T-helper 2 cell treated with Interferon-gamma antibody and Interleukin-4, amounts not matched to agents 5 μg/mL and 100 μg/mL, for 36 hours (primary cell): Measurements from ENCODE around the gene SLIT1.
A peak's percentile ranks its signal among the peaks of the same experiment; 100 is the strongest.

Source experiments
- DNase-seq: peaks from one replicate; pipeline ENCODE4 v3.0.0; 2021; ENCODE audit warnings: low spot score
- H3K27ac Mint-ChIP-seq: one replicate; pipeline ENCODE4 v1.8.0; 2021; ENCODE audit warnings: mild to moderate bottlenecking, mixed read lengths
- H3K27me3 Mint-ChIP-seq: one replicate; pipeline ENCODE4 v1.8.0; 2021; ENCODE audit warnings: low read depth, mixed read lengths
- H3K36me3 Mint-ChIP-seq: one replicate; pipeline ENCODE4 v1.8.0; 2021; ENCODE audit warnings: low read depth, mixed read lengths
- H3K4me1 Mint-ChIP-seq: one replicate; pipeline ENCODE4 v1.8.0; 2021; ENCODE audit warnings: low read depth, mixed read lengths
- H3K4me3 Mint-ChIP-seq: one replicate; pipeline ENCODE4 v1.8.0; 2022; ENCODE audit warnings: mild to moderate bottlenecking, moderate library complexity, mixed read lengths
- H3K9me3 Mint-ChIP-seq: one replicate; pipeline ENCODE4 v1.8.0; 2021; ENCODE audit warnings: mixed read lengths

The SLIT1 gene

DNA sequence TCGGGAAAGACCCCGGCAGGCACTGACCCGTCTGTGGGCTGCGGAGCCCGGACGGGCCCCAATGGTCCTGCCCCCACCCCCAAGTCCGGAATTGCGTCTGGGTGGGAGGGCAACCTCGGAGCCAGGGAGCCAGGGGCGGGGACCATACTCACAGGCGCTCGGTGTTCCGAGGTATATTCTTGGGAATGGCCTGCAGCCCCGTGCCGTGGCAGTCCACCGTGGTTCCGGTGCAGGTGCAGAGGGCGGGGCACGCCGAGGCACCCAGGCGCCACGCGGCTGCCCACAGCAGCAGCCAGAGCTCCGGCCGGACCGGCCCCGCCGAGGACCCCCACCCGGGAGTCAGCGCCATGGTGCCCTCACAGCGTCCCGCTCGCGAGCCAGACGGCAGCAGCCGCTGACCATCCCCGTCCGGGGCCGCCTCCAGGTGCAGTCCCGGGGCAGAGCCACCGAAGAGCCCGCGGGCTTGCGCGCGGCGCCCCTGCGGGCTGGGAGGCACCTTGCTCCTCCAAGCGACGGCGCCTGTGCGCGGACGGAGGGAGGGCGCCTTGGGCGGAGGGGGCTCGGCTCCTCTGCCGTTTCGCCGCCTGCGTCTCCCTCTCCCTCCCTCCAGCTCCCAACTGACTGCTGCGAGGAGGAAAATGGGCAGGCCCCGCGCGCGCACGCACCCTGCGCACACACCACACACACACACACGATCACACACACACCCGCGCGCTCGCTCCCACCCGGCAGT lies at the start of gene SLIT1:
SLIT1 (minus strand) TSS at position 634 of the 733 bp plus-strand sequence; CDS start at position 349, 285 bp downstream.
- Mint-ChIP-seq H3K9me3 (no peaks in the 10 kb centered on the region), H3K36me3 (no peaks in the 10 kb centered on the region), H3K4me1 (no peaks in the 10 kb centered on the region), H3K27me3 (peaks cover 72% of the 10 kb centered on the region), H3K27ac (no peak within 1 kb of the TSS), H3K4me3 (peak within 1 kb of the TSS; percentile 37)
- DNase-seq, result no peak

DNA sequence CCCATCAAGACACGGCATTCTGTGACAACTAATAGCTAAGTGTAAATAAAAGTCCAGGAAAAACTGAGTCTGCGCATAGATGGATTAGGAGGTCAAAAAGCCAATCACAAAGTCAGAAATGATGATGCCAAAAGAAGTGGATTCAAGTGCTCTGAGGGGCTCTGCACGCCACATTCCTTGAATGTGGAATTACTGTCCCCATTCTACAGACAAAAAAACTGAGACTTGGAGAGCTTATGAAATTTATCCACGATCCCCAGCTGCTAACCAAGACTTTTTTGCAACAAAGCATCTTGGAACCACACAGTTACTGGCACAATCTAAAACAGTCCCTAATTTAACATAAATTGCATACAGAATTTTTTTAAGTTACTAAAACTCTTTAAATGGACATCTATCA lies 49.6 kb upstream of the SLIT1 start:
- no peaks in the 10 kb centered on the region for H3K27me3 Mint-ChIP-seq
- H3K4me1 Mint-ChIP-seq, result peaks cover 2% of the 10 kb centered on the region
- no peak overlapping the region for H3K27ac Mint-ChIP-seq
- H3K9me3 Mint-ChIP-seq, result no peaks in the 10 kb centered on the region
- no peak overlapping the region for H3K4me3 Mint-ChIP-seq
- peaks cover 20% of the 10 kb centered on the region for H3K36me3 Mint-ChIP-seq
- DNase-seq, result no peak

GRCh38 chr10:97234400-97234799 lies 48.6 kb upstream of the SLIT1 start:
- no peak overlapping the region for H3K27ac Mint-ChIP-seq

GRCh38 chr10:97230146-97230545 lies 44.4 kb upstream of the SLIT1 start:
- H3K4me3 Mint-ChIP-seq, result no peak overlapping the region
- H3K27me3 Mint-ChIP-seq, result no peaks in the 10 kb centered on the region
- peaks cover 47% of the 10 kb centered on the region for H3K36me3 Mint-ChIP-seq
- peaks cover 2% of the 10 kb centered on the region for H3K4me1 Mint-ChIP-seq
- no peak for DNase-seq
- no peak overlapping the region for H3K27ac Mint-ChIP-seq
- H3K9me3 Mint-ChIP-seq, result no peaks in the 10 kb centered on the region

More at GRCh38 chr10:97234400-97234799, 48.6 kb upstream of the SLIT1 start:
- H3K27me3 Mint-ChIP-seq, result no peaks in the 10 kb centered on the region
- H3K4me3 Mint-ChIP-seq, result no peak overlapping the region
- H3K4me1 Mint-ChIP-seq, result peaks cover 2% of the 10 kb centered on the region
- no peak for DNase-seq
- no peaks in the 10 kb centered on the region for H3K9me3 Mint-ChIP-seq
- peaks cover 27% of the 10 kb centered on the region for H3K36me3 Mint-ChIP-seq

- Mint-ChIP-seq H3K36me3 (peaks cover 45% of the 10 kb centered on the region), H3K27me3 (no peaks in the 10 kb centered on the region), H3K9me3 (no peaks in the 10 kb centered on the region), H3K4me1 (peaks cover 8% of the 10 kb centered on the region), H3K4me3 (no peak overlapping the region), H3K27ac (no peak overlapping the region)
- no peak for DNase-seq
These were observed 43.7 kb upstream of the SLIT1 start for GRCh38 chr10:97229322-97230015.

DNA sequence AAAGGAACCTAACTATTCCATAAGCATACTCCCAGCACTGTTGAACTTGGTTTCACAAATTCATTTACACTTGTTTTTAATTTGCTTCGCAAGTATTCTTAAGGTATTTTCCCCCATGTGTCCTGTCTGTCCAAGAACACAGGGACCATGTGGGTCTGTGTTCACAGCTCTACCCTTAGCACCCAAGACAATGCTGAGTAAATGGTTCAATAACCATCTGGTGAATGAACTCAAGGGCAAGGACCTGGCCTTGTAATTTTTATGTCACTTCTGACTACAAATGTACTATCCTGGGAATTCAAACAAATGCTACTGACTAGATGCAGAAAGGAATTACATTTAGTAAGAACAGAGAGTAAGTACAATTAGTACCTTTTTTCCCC lies 43.0 kb upstream of the SLIT1 start:
- H3K27ac Mint-ChIP-seq, result no peak overlapping the region
- H3K27me3 Mint-ChIP-seq, result no peaks in the 10 kb centered on the region
- H3K4me3 Mint-ChIP-seq, result no peak overlapping the region
- no peak for DNase-seq
- H3K4me1 Mint-ChIP-seq, result peaks cover 11% of the 10 kb centered on the region
- no peaks in the 10 kb centered on the region for H3K9me3 Mint-ChIP-seq
- peaks cover 46% of the 10 kb centered on the region for H3K36me3 Mint-ChIP-seq

GRCh38 chr10:97228130-97228774 lies 42.5 kb upstream of the SLIT1 start:
- peaks cover 48% of the 10 kb centered on the region for H3K36me3 Mint-ChIP-seq
- H3K27me3 Mint-ChIP-seq, result no peaks in the 10 kb centered on the region
- H3K4me3 Mint-ChIP-seq, result no peak overlapping the region
- no peak for DNase-seq
- no peaks in the 10 kb centered on the region for H3K9me3 Mint-ChIP-seq
- peaks cover 12% of the 10 kb centered on the region for H3K4me1 Mint-ChIP-seq
- no peak overlapping the region for H3K27ac Mint-ChIP-seq

DNA sequence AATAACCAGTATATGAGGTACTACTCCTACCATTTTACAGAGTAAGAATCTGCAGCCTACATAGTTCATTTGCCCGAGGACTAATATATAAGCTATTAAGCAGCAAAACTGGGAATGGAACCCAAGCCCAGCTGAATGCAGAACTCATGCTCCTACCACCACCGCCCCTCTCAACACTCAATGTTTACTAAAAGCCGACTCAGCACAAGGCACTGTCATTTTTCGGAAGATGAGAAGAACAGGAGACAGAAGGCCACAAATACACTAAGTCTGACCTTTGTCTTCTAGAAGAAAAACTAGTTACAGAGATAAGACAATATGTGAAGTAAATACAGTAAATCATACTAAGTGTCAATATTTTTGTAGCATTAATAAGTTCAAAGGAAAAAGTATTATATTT lies 40.6 kb upstream of the SLIT1 start:
- DNase-seq, result no peak
- Mint-ChIP-seq H3K27ac (no peak overlapping the region), H3K4me1 (peaks cover 12% of the 10 kb centered on the region), H3K36me3 (peaks cover 42% of the 10 kb centered on the region), H3K9me3 (no peaks in the 10 kb centered on the region), H3K4me3 (no peak overlapping the region), H3K27me3 (no peaks in the 10 kb centered on the region)

DNA sequence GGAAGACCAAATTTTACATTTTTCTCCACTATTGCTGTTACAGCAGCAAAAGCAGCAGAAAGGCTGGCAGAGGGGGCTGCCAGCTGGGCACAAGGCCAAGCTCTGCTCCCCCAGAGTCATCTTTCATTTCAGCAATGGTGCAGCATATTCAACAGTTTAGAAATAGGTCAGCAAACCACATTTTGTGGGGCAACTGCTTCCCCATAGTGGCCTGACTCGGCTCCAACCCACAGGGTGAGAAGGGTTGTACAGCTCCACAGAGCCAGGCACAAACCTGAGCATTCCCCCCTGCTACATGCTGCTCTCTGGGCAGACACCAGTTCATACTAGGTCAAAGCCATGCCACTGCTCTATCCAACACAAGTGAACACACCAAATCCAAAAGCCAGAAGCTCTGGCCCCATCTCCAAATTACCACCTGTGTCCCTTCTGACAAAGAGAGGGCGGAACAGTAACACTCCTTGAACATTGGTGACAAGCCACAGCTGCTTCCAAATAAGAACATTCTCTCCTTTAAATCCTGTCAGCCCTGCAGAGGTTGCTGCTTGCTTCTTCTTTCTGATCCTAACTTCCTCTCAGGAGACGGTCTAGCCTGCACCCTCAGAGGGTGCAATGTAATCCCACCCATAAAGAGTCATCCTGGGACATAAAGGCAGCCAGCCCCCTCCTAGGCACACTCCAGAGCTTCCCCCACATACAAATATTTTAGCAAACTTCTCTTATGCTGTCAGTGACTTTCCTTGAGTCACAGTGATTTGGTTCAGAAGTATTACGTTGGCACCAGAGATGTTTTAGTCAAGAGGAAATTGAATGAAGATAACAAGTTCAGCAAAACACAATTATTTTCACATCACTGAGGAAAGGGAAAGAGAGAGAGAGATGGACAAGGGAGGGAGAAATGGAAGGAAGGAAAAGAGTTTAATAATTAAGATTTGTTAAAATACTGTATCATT lies 39.0 kb upstream of the SLIT1 start:
- H3K4me1 Mint-ChIP-seq, result peaks cover 15% of the 10 kb centered on the region
- no peak overlapping the region for H3K4me3 Mint-ChIP-seq
- no peak for DNase-seq
- no peaks in the 10 kb centered on the region for H3K27me3 Mint-ChIP-seq
- no peak overlapping the region for H3K27ac Mint-ChIP-seq
- H3K36me3 Mint-ChIP-seq, result peaks cover 43% of the 10 kb centered on the region
- no peaks in the 10 kb centered on the region for H3K9me3 Mint-ChIP-seq

GRCh38 chr10:97222326-97222961 lies 36.7 kb upstream of the SLIT1 start:
- H3K36me3 Mint-ChIP-seq, result peaks cover 36% of the 10 kb centered on the region
- H3K9me3 Mint-ChIP-seq, result no peaks in the 10 kb centered on the region
- DNase-seq, result no peak
- no peaks in the 10 kb centered on the region for H3K27me3 Mint-ChIP-seq
- no peak overlapping the region for H3K27ac Mint-ChIP-seq
- peaks cover 30% of the 10 kb centered on the region for H3K4me1 Mint-ChIP-seq
- H3K4me3 Mint-ChIP-seq, result no peak overlapping the region

GRCh38 chr10:97220355-97220754 lies 34.6 kb upstream of the SLIT1 start:
- Mint-ChIP-seq H3K4me1 (peaks cover 38% of the 10 kb centered on the region), H3K36me3 (peaks cover 27% of the 10 kb centered on the region), H3K9me3 (no peaks in the 10 kb centered on the region), H3K4me3 (no peak overlapping the region), H3K27ac (no peak overlapping the region), H3K27me3 (no peaks in the 10 kb centered on the region)
- DNase-seq, result no peak

- Mint-ChIP-seq H3K27me3 (no peaks in the 10 kb centered on the region), H3K4me1 (peaks cover 27% of the 10 kb centered on the region), H3K36me3 (peaks cover 17% of the 10 kb centered on the region), H3K27ac (no peak overlapping the region), H3K9me3 (no peaks in the 10 kb centered on the region), H3K4me3 (no peak overlapping the region)
- no peak for DNase-seq
These were observed 31.5 kb upstream of the SLIT1 start for GRCh38 chr10:97217299-97217698.

DNA sequence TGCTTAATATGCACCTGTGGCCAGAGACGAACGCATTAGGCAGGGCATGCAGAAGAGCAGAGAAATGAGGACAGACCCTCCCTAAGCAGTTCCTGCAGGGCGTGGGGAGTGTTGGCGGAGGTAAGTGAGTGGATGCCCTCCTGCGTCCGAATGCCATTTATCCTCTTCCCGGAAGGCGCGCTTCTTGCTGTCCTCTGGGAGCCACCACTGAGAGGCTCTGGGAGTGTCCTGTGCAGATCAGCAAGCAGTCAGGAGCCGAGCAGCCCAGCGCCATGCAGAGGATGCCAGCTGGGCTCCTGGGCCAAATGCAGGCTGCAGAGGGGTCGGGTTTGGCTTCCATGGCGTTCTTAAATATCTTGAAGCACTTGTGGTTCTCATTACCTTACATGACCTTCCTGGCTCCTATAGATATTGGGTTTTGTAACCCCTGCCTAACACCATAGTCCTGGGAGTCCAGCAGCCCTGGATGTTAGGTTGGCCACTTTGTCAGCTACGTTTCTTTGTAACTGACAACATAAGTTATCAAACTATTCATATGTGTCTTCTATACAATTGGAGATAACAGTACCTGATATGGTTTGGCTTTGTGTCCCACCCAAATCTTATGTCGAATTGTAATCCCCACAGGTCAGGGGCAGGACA lies 30.0 kb upstream of the SLIT1 start:
- Mint-ChIP-seq H3K36me3 (peaks cover 15% of the 10 kb centered on the region), H3K27ac (no peak overlapping the region), H3K9me3 (no peaks in the 10 kb centered on the region), H3K4me3 (no peak overlapping the region), H3K27me3 (no peaks in the 10 kb centered on the region), H3K4me1 (peaks cover 27% of the 10 kb centered on the region)
- no peak for DNase-seq
